Transverse colon (tissue), 4 donors: ENCODE data around the gene RORC. TPM values are rescaled to one million over a fixed set of nuclear protein-coding genes. Genes with fewer than 3 reads are reported as not detected.
"Not testable (repeated sequence)": the region's sequence is repeated elsewhere in the genome, so short reads cannot be mapped to it uniquely, and the experiment has no call there.

Source experiments
- DNase-seq: peaks from one replicate; pipeline ENCODE4 v3.0.0-alpha.2; 2019
- H3K27ac ChIP-seq, 4 donors: fragments of 200-600 bp; sonication (generic); 2 replicates each; pipeline ENCODE4 v1.5.1; 2016 to 2018; ENCODE audit warnings: inconsistent platforms in 4 of 4
- H3K27me3 ChIP-seq: fragments of 200-600 bp; sonication (generic); 2 replicates; pipeline ENCODE4 v1.5.1; 2017; ENCODE audit warnings: inconsistent platforms
- H3K36me3 ChIP-seq, 4 donors: fragments of 200-600 bp; sonication (generic); 2 replicates each; pipeline ENCODE4 v1.5.1; 2017 to 2019; ENCODE audit warnings: inconsistent platforms in 4 of 4
- H3K4me1 ChIP-seq, 4 donors: fragments of 200-600 bp; sonication (generic); 2 replicates each; pipeline ENCODE4 v1.5.1; 2017 to 2020; ENCODE audit warnings: inconsistent platforms in 4 of 4
- H3K4me3 ChIP-seq, 4 donors: fragments of 200-600 bp; sonication (generic); 1 replicate in 1 of 4; 2 replicates in 3 of 4; pipeline versions ENCODE4 v1.5.1 to v1.6.1; 2017 to 2019; ENCODE audit warnings: inconsistent platforms in 4 of 4
- H3K9me3 ChIP-seq, 2 donors: fragments of 200-600 bp; sonication (generic); 2 replicates each; pipeline ENCODE4 v1.5.1; 2017 to 2019; ENCODE audit warnings: inconsistent platforms in 2 of 2
- EP300 ChIP-seq: sonication (generic); formaldehyde crosslinking; IDR thresholded peaks from one replicate; pipeline ENCODE4 v1.6.1; 2017; ENCODE audit warnings: antibody characterized with exemption, low read depth
- POLR2A ChIP-seq: fragments of 450-650 bp; IDR thresholded peaks from one replicate; pipeline ENCODE4 v1.6.1; 2016; ENCODE audit warnings: antibody characterized with exemption, mild to moderate bottlenecking, moderate library complexity
- POLR2AphosphoS5 ChIP-seq, 3 donors: sonication (generic); formaldehyde crosslinking; IDR thresholded peaks; one replicate each; pipeline ENCODE4 v1.6.1; 2016; ENCODE audit warnings: antibody characterized with exemption in 3 of 3
- whole genome bisulfite sequencing, 2 donors: methylation state at CpG; one replicate each; pipeline ENCODE4 v1.1.5; 2018; ENCODE audit warnings: low coverage in 1 of 2; 5-methylcytosine and 5-hydroxymethylcytosine counted together
- in situ Hi-C, 4 donors: fragments of 200-750 bp; cut with MboI; loops; one replicate each; pipeline versions ENCODE4 v1.15.0 to v1.15.1; 2017; ENCODE audit warnings: low sequenced_read_pairs in 3 of 4, low pct_ligation_motif_present in 1 of 4, low pct_unique_long_range_greater_than_20kb in 1 of 4
- intact Hi-C: fragments of 100-400 bp; cut with DNase I; formaldehyde crosslinking; loops from one replicate; pipeline ENCODE4 v1.15.1; 2023; ENCODE audit warnings: low total_unique reads
- total RNA-seq, 4 donors: library from RNA; depleted of rRNA; stranded (reverse); fragments of >200 nt; gene quantifications; one replicate each; pipeline ENCODE4 v1.1.0, GENCODE V29; 2016
- TF ChIP-seq, protein P1 (sequence below), 5 experiments: fragments of 200-600 bp in 3 of 5; fragments of 450-650 bp in 2 of 5; sonication (generic) in 3 of 5; IDR thresholded peaks; 1 replicate in 2 of 5; 2 replicates in 3 of 5; pipeline ENCODE4 v1.5.1; 2016 to 2017; ENCODE audit warnings: antibody characterized with exemption in 5 of 5, inconsistent platforms in 3 of 5, mild to moderate bottlenecking in 2 of 5, moderate library complexity in 1 of 5

Gene RORC
- total RNA-seq, 4 donors from 2014 or later, result 3.4 to 34.3 (median 32.0) TPM

DNA sequence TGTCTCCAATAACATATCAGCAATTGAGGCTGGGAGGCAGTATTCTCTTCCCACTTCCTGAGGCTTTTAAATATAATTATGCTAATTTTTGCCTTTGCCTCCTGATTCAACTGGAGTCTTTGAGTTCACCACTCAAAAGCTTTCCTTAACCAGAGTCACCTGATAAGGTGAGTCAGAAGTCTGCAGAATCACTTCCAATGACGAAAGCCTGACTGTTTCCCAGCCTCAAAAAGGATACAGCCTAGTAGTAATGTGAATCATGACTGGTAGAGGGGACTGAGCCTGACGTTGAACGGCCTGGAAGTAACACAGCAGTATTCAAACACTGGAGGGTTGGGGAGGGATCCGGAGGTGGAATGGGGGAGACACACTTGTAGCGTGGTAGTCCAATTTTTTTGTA, 57.9 kb downstream of the RORC start:
- 87 to 89% methylated on average over 3 to 5 of the region's 5 CpGs for WGBS, 2 donors
- Histone ChIP-seq H3K27ac (no peak overlapping the region), H3K27me3 (no peaks in the 10 kb centered on the region), H3K36me3 (peaks cover 0 to 20% (median 1%) of the 10 kb centered on the region in 4 donors), H3K4me1 (no peaks in the 10 kb centered on the region), H3K9me3 (no peaks in the 10 kb centered on the region), H3K4me3 (no peak overlapping the region)
- DNase-seq, result no peak
- in situ Hi-C loops, result no loop called here
- TF ChIP-seq, protein P1, sequence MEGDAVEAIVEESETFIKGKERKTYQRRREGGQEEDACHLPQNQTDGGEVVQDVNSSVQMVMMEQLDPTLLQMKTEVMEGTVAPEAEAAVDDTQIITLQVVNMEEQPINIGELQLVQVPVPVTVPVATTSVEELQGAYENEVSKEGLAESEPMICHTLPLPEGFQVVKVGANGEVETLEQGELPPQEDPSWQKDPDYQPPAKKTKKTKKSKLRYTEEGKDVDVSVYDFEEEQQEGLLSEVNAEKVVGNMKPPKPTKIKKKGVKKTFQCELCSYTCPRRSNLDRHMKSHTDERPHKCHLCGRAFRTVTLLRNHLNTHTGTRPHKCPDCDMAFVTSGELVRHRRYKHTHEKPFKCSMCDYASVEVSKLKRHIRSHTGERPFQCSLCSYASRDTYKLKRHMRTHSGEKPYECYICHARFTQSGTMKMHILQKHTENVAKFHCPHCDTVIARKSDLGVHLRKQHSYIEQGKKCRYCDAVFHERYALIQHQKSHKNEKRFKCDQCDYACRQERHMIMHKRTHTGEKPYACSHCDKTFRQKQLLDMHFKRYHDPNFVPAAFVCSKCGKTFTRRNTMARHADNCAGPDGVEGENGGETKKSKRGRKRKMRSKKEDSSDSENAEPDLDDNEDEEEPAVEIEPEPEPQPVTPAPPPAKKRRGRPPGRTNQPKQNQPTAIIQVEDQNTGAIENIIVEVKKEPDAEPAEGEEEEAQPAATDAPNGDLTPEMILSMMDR (IDR thresholded peaks at IDR 0.05), result no peak
- no peak for TF ChIP-seq EP300
- no peak for TF ChIP-seq POLR2AphosphoS5 (IDR thresholded peaks at IDR 0.05)
- no peak for TF ChIP-seq POLR2A
- intact Hi-C loops, result no loop called here

DNA sequence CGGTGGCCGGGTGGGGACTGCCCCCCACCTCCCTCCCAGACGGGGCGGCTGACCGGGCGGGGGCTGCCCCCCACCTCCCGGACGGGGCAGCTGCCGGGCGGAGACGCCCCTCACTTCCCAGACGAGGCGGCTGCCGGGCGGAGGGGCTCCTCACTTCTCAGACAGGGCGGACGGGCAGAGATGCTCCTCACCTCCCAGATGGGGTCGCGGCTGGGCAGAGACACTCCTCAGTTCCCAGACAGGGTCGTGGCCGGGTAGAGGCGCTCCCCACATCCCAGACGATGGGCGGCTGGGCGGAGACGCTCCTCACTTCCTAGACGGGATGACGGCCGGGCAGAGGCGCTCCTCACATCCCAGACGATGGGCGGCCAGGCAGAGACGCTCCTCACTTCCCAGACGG, 62.3 kb downstream of the RORC start:
- WGBS, 2 donors, result 97% methylated on average over 17 of the region's 34 CpGs; no CpG with 5 or more reads in 1 of the 2 donors
- H3K4me1 ChIP-seq, H3K36me3 ChIP-seq, DNase-seq, in situ Hi-C loops, H3K4me3 ChIP-seq, H3K27ac ChIP-seq, intact Hi-C loops, H3K9me3 ChIP-seq, H3K27me3 ChIP-seq: not testable (repeated sequence)

DNA sequence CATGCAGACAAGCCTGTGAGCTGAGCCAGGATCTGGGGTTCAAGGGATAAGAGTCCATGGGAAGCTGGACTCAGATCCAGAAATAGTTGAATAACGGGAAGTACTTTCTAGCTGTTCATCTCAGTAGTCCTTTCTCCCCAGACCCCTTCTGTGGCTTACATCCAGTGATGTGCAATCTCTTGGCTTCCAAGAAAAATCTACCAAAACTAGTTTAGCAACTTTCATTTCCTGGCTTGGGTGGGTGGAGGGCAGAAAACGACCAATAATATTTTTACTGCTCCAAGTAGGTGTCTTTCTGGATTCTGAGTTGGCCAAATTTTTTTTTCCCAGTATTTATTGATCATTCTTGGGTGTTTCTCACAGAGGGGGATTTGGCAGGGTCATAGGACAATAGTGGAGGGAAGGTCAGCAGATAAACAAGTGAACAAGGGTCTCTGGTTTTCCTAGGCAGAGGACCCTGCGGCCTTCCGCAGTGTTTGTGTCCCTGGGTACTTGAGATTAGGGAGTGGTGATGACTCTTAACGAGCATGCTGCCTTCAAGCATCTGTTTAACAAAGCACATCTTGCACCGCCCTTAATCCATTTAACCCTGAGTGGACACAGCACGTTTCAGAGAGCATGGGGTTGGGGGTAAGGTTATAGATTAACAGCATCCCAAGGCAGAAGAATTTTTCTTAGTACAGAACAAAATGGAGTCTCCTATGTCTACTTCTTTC, 63.1 kb downstream of the RORC start:
- H3K27me3 ChIP-seq, intact Hi-C loops, H3K27ac ChIP-seq, DNase-seq, H3K36me3 ChIP-seq, H3K4me1 ChIP-seq, H3K4me3 ChIP-seq, in situ Hi-C loops, H3K9me3 ChIP-seq: not testable (repeated sequence)
- 28 to 50% methylated on average over 2 to 3 of the region's 7 CpGs for WGBS, 2 donors

DNA sequence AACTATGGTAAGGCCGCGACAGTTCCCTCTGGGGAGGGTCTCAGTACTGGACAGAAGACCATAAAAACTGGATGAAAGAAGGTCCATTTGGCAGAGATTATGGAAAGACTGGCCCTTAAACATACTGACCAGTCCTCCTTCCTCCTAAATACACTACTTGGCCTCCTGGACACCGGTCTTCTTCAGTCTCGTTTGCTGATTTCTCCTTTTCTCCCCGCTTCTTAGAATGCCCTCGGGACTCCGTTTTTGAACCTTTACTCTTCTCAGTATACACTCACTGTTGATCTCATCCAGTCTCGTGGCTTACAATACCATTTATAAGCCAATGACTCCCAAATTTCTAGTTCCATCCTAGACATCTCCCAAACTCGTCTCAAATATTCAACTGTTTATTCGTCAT, 67.6 kb downstream of the RORC start:
- no peak for DNase-seq
- peak overlapping the region; percentile 67 to 80 (median 76) for H3K4me3 ChIP-seq
- H3K27ac ChIP-seq, result peak overlapping the region; percentile 87 to 90 (median 88)
- TF ChIP-seq POLR2AphosphoS5 (IDR thresholded peaks at IDR 0.05), result no peak
- TF ChIP-seq, protein P1 (IDR thresholded peaks at IDR 0.05), result no peak
- TF ChIP-seq POLR2A, result no peak
- H3K36me3 ChIP-seq, result peaks cover 0 to 12% (median 5%) of the 10 kb centered on the region in 4 donors
- H3K9me3 ChIP-seq, result no peaks in the 10 kb centered on the region
- peaks cover 6 to 17% (median 14%) of the 10 kb centered on the region in 4 donors for H3K4me1 ChIP-seq
- 57 to 61% methylated on average over 10 of the region's 10 CpGs for WGBS, 2 donors
- intact Hi-C loops (no loop called here), in situ Hi-C loops (no loop called here)
- H3K27me3 ChIP-seq, result no peaks in the 10 kb centered on the region

DNA sequence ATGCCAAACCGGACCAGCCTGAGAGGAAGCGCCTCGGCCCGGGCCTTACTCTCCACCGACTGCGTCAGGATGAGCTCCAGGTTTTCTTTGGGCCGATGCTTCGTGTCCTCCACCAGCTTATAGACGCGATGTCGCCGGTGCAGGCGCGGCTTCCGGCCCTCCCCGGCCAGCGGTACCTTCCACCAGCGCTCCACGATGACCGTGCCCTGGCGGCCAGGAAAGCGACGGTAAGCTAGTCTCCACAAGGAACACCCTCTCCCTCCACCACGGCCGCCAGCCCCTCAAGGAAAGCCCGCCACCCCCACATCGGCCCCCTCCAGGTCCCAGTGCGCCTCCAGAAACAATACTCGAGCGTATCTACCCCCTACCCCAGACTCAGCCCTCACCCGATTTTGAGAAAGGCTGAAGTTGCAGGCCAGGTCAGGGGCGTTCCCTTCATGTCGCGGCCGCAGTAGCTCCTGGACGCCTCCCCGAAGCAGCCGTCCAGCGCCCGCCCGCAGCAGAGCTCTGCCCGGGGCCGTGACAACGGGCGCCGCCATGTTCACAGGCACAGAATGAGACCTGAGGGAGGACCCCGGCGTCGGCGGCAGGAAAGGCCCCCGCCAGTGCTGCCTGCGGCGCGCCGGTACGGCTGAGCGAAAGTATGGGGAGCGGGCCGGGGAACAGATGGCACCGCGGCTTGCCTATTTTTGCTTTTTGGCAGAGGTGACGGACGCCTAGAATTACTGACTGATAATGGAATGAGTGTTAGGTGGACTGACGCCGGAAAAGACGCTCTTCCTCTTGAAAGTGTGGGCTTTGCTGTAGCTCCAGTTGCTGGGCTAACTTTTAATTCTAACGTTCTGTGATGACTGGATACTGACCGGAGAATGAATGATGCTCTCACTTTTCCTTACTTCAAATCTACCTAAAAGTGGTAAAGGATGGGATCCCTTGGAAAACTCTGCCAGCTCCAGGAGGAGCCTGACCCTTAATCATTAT, 68.4 kb downstream of the RORC start, which contains the start of gene MRPL9:
Gene MRPL9 (minus strand): TSS at position 556 of the 981 bp plus-strand sequence. CDS start 17 bp downstream, at position 539.
- intact Hi-C loops, result no loop called here
- no peaks in the 10 kb centered on the region for H3K9me3 ChIP-seq
- in situ Hi-C loops, result no loop called here
- H3K4me3 ChIP-seq, result peak within 1 kb of the TSS; percentile 67 to 80 (median 76)
- peak; percentile 84 for DNase-seq
- no peaks in the 10 kb centered on the region for H3K27me3 ChIP-seq
- TF ChIP-seq POLR2AphosphoS5 (IDR thresholded peaks at IDR 0.05) (peak; percentile 49 to 69 (median 55)), EP300 (no peak), POLR2A (peak; percentile 68)
- TF ChIP-seq, protein P1 (IDR thresholded peaks at IDR 0.05), result no peak
- WGBS, 2 donors, result 0 to 1% methylated on average over 5 to 58 of the region's 68 CpGs
- H3K36me3 ChIP-seq, result peaks cover 0 to 13% (median 5%) of the 10 kb centered on the region in 4 donors
- peaks cover 6 to 17% (median 14%) of the 10 kb centered on the region in 4 donors for H3K4me1 ChIP-seq
- H3K27ac ChIP-seq, result peak within 1 kb of the TSS; percentile 87 to 90 (median 88)
